ENCODE data around the gene ADGRL2.

Gene ADGRL2

GRCh38 chr1:82000221-82000620 lies 199.5 kb downstream of the ADGRL2 start:
- no peak for DNase-seq

GRCh38 chr1:82001345-82001744 lies 200.6 kb downstream of the ADGRL2 start:
- no peak for DNase-seq

- DNase-seq, result no peak
These were observed 207.1 kb downstream of the ADGRL2 start for GRCh38 chr1:82007804-82008203.

- DNase-seq, result no peak
These were observed 213.0 kb downstream of the ADGRL2 start for GRCh38 chr1:82013702-82014101.

- DNase-seq, result no peak
These were observed 214.7 kb downstream of the ADGRL2 start for GRCh38 chr1:82015444-82015843.

GRCh38 chr1:82018319-82018718 lies 217.6 kb downstream of the ADGRL2 start:
- no peak for DNase-seq

- no peak for DNase-seq
These were observed 218.8 kb downstream of the ADGRL2 start for GRCh38 chr1:82019508-82019907.

GRCh38 chr1:82030830-82031229 lies 230.1 kb downstream of the ADGRL2 start:
- DNase-seq, result no peak

- DNase-seq, result no peak
These were observed 231.3 kb downstream of the ADGRL2 start for GRCh38 chr1:82032068-82032467.

GRCh38 chr1:82034812-82035211 lies 234.1 kb downstream of the ADGRL2 start:
- no peak for DNase-seq
